ENCODE measurements around the gene DHRS7B. TPM values are rescaled to one million over a fixed set of nuclear protein-coding genes. Genes with fewer than 3 reads are reported as not detected.

DHRS7B gene
- total and polyA plus RNA-seq, 4 donors = 8.1 to 21.8 (median 18.2) TPM

GRCh38 chr17:21160401-21160800 lies 33.6 kb downstream of the DHRS7B start:
- DNase-seq (no peak), ATAC-seq (ENCODE audit: low FRiP score) (no peak)
- H3K4me3 ChIP-seq (ENCODE audit: low read length in 2 of 2) = no peak overlapping the region
- H3K27ac ChIP-seq (ENCODE audit: low read depth in 1 of 2, low read length in 2 of 2) = no peak overlapping the region
- intact Hi-C loops (cut with DNase I) = loop anchor here in 1 of 2 donors (10.0 kb wide), 1 partner anchor 54 kb away; the partner anchor contains the start of gene TMEM11
- no peaks in the 10 kb centered on the region for H3K27me3 ChIP-seq (ENCODE audit: control insufficient read depth in 1 of 2, insufficient read depth in 2 of 2, low read length in 1 of 2)
- H3K4me1 ChIP-seq (ENCODE audit: control insufficient read depth in 1 of 2, insufficient read depth in 2 of 2, low read length in 2 of 2) = no peaks in the 10 kb centered on the region
- no peaks in the 10 kb centered on the region for H3K9me3 ChIP-seq (ENCODE audit: control insufficient read depth, low read length)
- H3K36me3 ChIP-seq (ENCODE audit: control insufficient read depth in 1 of 2, insufficient read depth in 2 of 2, low read length in 1 of 2) = no peaks in the 10 kb centered on the region

- intact Hi-C loops (cut with DNase I) = loop anchor here in 1 of 2 donors (10.0 kb wide), 1 partner anchor 53 kb away; the partner anchor contains the start of gene TMEM11
- ATAC-seq (ENCODE audit: low FRiP score) = peak; percentile 36
- no peaks in the 10 kb centered on the region for H3K9me3 ChIP-seq (ENCODE audit: control insufficient read depth, low read length)
Measured at GRCh38 chr17:21161498-21162393, 35.0 kb downstream of the DHRS7B start.

GRCh38 chr17:21162394-21162775 lies 35.6 kb downstream of the DHRS7B start:
- H3K27ac ChIP-seq (ENCODE audit: low read depth in 1 of 2, low read length in 2 of 2) = peak overlapping the region in 1 of 2 donors; percentile 31
- no peak for DNase-seq
- ATAC-seq (ENCODE audit: low FRiP score) = no peak
- H3K9me3 ChIP-seq (ENCODE audit: control insufficient read depth, low read length) = no peaks in the 10 kb centered on the region
- intact Hi-C loops (cut with DNase I) = loop anchor here in 1 of 2 donors (10.0 kb wide), 1 partner anchor 52 kb away; the partner anchor contains the start of gene TMEM11
- no peak overlapping the region for H3K4me3 ChIP-seq (ENCODE audit: low read length in 2 of 2)
- 15 to 26% methylated on average over 2 of the region's 2 CpGs for WGBS, 2 donors
- no peaks in the 10 kb centered on the region for H3K36me3 ChIP-seq (ENCODE audit: control insufficient read depth in 1 of 2, insufficient read depth in 2 of 2, low read length in 1 of 2)
- no peaks in the 10 kb centered on the region for H3K27me3 ChIP-seq (ENCODE audit: control insufficient read depth in 1 of 2, insufficient read depth in 2 of 2, low read length in 1 of 2)
- H3K4me1 ChIP-seq (ENCODE audit: control insufficient read depth in 1 of 2, insufficient read depth in 2 of 2, low read length in 2 of 2) = no peaks in the 10 kb centered on the region

More at GRCh38 chr17:21161498-21162393, 35.0 kb downstream of the DHRS7B start:
- H3K27ac ChIP-seq (ENCODE audit: low read depth in 1 of 2, low read length in 2 of 2) = peak overlapping the region; percentile 45 to 71
- no peak for DNase-seq
- no peak overlapping the region for H3K4me3 ChIP-seq (ENCODE audit: low read length in 2 of 2)
- no peaks in the 10 kb centered on the region for H3K4me1 ChIP-seq (ENCODE audit: control insufficient read depth in 1 of 2, insufficient read depth in 2 of 2, low read length in 2 of 2)
- no peaks in the 10 kb centered on the region for H3K27me3 ChIP-seq (ENCODE audit: control insufficient read depth in 1 of 2, insufficient read depth in 2 of 2, low read length in 1 of 2)
- WGBS, 2 donors = 4 to 11% methylated on average over 7 of the region's 7 CpGs
- H3K36me3 ChIP-seq (ENCODE audit: control insufficient read depth in 1 of 2, insufficient read depth in 2 of 2, low read length in 1 of 2) = no peaks in the 10 kb centered on the region

GRCh38 chr17:21163101-21163500 lies 36.3 kb downstream of the DHRS7B start:
- Histone ChIP-seq H3K4me3 (ENCODE audit: low read length in 2 of 2) (no peak overlapping the region), H3K27ac (ENCODE audit: low read depth in 1 of 2, low read length in 2 of 2) (no peak overlapping the region), H3K9me3 (ENCODE audit: control insufficient read depth, low read length) (no peaks in the 10 kb centered on the region), H3K27me3 (ENCODE audit: control insufficient read depth in 1 of 2, insufficient read depth in 2 of 2, low read length in 1 of 2) (no peaks in the 10 kb centered on the region), H3K36me3 (ENCODE audit: control insufficient read depth in 1 of 2, insufficient read depth in 2 of 2, low read length in 1 of 2) (no peaks in the 10 kb centered on the region), H3K4me1 (ENCODE audit: control insufficient read depth in 1 of 2, insufficient read depth in 2 of 2, low read length in 2 of 2) (no peaks in the 10 kb centered on the region)
- ATAC-seq (ENCODE audit: low FRiP score) = no peak
- 85 to 87% methylated on average over 6 of the region's 6 CpGs for WGBS, 2 donors
- intact Hi-C loops (cut with DNase I) = loop anchor here in 1 of 2 donors (10.0 kb wide), 1 partner anchor 52 kb away; the partner anchor contains the start of gene TMEM11
- no peak for DNase-seq

GRCh38 chr17:21164216-21164615 lies 37.5 kb downstream of the DHRS7B start:
- no peak overlapping the region for H3K27ac ChIP-seq (ENCODE audit: low read depth in 1 of 2, low read length in 2 of 2)
- intact Hi-C loops (cut with DNase I) = loop anchor here in 1 of 2 donors (10.0 kb wide), 1 partner anchor 51 kb away; the partner anchor contains the start of gene TMEM11
- no peak overlapping the region for H3K4me3 ChIP-seq (ENCODE audit: low read length in 2 of 2)
- ATAC-seq (ENCODE audit: low FRiP score) (no peak), DNase-seq (no peak)
- H3K4me1 ChIP-seq (ENCODE audit: control insufficient read depth in 1 of 2, insufficient read depth in 2 of 2, low read length in 2 of 2) = no peaks in the 10 kb centered on the region
- no peaks in the 10 kb centered on the region for H3K36me3 ChIP-seq (ENCODE audit: control insufficient read depth in 1 of 2, insufficient read depth in 2 of 2, low read length in 1 of 2)
- no peaks in the 10 kb centered on the region for H3K27me3 ChIP-seq (ENCODE audit: control insufficient read depth in 1 of 2, insufficient read depth in 2 of 2, low read length in 1 of 2)
- H3K9me3 ChIP-seq (ENCODE audit: control insufficient read depth, low read length) = no peaks in the 10 kb centered on the region
- 67 to 81% methylated on average over 6 of the region's 6 CpGs for WGBS, 2 donors

- no peaks in the 10 kb centered on the region for H3K4me1 ChIP-seq (ENCODE audit: control insufficient read depth in 1 of 2, insufficient read depth in 2 of 2, low read length in 2 of 2)
- 12 to 20% methylated on average over 5 of the region's 5 CpGs for WGBS, 2 donors
- no peak for DNase-seq
- H3K36me3 ChIP-seq (ENCODE audit: control insufficient read depth in 1 of 2, insufficient read depth in 2 of 2, low read length in 1 of 2) = no peaks in the 10 kb centered on the region
- H3K9me3 ChIP-seq (ENCODE audit: control insufficient read depth, low read length) = no peaks in the 10 kb centered on the region
- ATAC-seq (ENCODE audit: low FRiP score) = no peak
- intact Hi-C loops (cut with DNase I) = loop anchor here in 1 of 2 donors (5.0 to 10.0 kb wide), 2 partner anchors 37 to 50 kb away; partner anchors contain the start of genes DHRS7B and TMEM11
- H3K27ac ChIP-seq (ENCODE audit: low read depth in 1 of 2, low read length in 2 of 2) = no peak overlapping the region
- no peak overlapping the region for H3K4me3 ChIP-seq (ENCODE audit: low read length in 2 of 2)
- H3K27me3 ChIP-seq (ENCODE audit: control insufficient read depth in 1 of 2, insufficient read depth in 2 of 2, low read length in 1 of 2) = no peaks in the 10 kb centered on the region
Measured at GRCh38 chr17:21164620-21165019, 37.9 kb downstream of the DHRS7B start.

GRCh38 chr17:21165922-21166594 lies 39.3 kb downstream of the DHRS7B start:
- H3K4me3 ChIP-seq (ENCODE audit: low read length in 2 of 2) = no peak overlapping the region
- no peaks in the 10 kb centered on the region for H3K36me3 ChIP-seq (ENCODE audit: control insufficient read depth in 1 of 2, insufficient read depth in 2 of 2, low read length in 1 of 2)
- WGBS, 2 donors = 20 to 28% methylated on average over 11 of the region's 11 CpGs
- DNase-seq = peak in 1 of 2 donors; percentile 82
- no peaks in the 10 kb centered on the region for H3K9me3 ChIP-seq (ENCODE audit: control insufficient read depth, low read length)
- no peak for ATAC-seq (ENCODE audit: low FRiP score)
- no peaks in the 10 kb centered on the region for H3K27me3 ChIP-seq (ENCODE audit: control insufficient read depth in 1 of 2, insufficient read depth in 2 of 2, low read length in 1 of 2)
- H3K4me1 ChIP-seq (ENCODE audit: control insufficient read depth in 1 of 2, insufficient read depth in 2 of 2, low read length in 2 of 2) = no peaks in the 10 kb centered on the region
- H3K27ac ChIP-seq (ENCODE audit: low read depth in 1 of 2, low read length in 2 of 2) = peak overlapping the region; percentile 31 to 87
- intact Hi-C loops (cut with DNase I) = loop anchor here in 1 of 2 donors (5.0 to 10.0 kb wide), 2 partner anchors 39 to 49 kb away; partner anchors contain the start of genes DHRS7B and TMEM11

- Histone ChIP-seq H3K36me3 (ENCODE audit: control insufficient read depth in 1 of 2, insufficient read depth in 2 of 2, low read length in 1 of 2) (no peaks in the 10 kb centered on the region), H3K4me3 (ENCODE audit: low read length in 2 of 2) (no peak overlapping the region), H3K9me3 (ENCODE audit: control insufficient read depth, low read length) (no peaks in the 10 kb centered on the region), H3K4me1 (ENCODE audit: control insufficient read depth in 1 of 2, insufficient read depth in 2 of 2, low read length in 2 of 2) (no peaks in the 10 kb centered on the region), H3K27ac (ENCODE audit: low read depth in 1 of 2, low read length in 2 of 2) (peak overlapping the region; percentile 31 to 90), H3K27me3 (ENCODE audit: control insufficient read depth in 1 of 2, insufficient read depth in 2 of 2, low read length in 1 of 2) (no peaks in the 10 kb centered on the region)
- no peak for DNase-seq
- WGBS, 2 donors = 5 to 6% methylated on average over 5 of the region's 5 CpGs
- intact Hi-C loops (cut with DNase I) = loop anchor here in 1 of 2 donors (5.0 to 10.0 kb wide), 2 partner anchors 39 to 48 kb away; partner anchors contain the start of genes DHRS7B and TMEM11
- peak; percentile 45 for ATAC-seq (ENCODE audit: low FRiP score)
Measured at GRCh38 chr17:21166595-21167210, 39.9 kb downstream of the DHRS7B start.
